ENCODE results near the gene MRAP.

- TF ChIP-seq CTCF (IDR thresholded peaks at IDR 0.05) (no peak), POLR2A (IDR thresholded peaks at IDR 0.05; ENCODE audit: low read depth) (no peak)
These were observed 2.9 kb downstream of the MRAP start for GRCh38 chr21:32301596-32301995.
